ENCODE measurements around the gene SH3BP4. TPM values are rescaled to one million over a fixed set of nuclear protein-coding genes. Genes with fewer than 3 reads are reported as not detected.

SH3BP4 gene
- total RNA-seq, 1 experiment from 2014 or later, result 53.3 TPM

DNA sequence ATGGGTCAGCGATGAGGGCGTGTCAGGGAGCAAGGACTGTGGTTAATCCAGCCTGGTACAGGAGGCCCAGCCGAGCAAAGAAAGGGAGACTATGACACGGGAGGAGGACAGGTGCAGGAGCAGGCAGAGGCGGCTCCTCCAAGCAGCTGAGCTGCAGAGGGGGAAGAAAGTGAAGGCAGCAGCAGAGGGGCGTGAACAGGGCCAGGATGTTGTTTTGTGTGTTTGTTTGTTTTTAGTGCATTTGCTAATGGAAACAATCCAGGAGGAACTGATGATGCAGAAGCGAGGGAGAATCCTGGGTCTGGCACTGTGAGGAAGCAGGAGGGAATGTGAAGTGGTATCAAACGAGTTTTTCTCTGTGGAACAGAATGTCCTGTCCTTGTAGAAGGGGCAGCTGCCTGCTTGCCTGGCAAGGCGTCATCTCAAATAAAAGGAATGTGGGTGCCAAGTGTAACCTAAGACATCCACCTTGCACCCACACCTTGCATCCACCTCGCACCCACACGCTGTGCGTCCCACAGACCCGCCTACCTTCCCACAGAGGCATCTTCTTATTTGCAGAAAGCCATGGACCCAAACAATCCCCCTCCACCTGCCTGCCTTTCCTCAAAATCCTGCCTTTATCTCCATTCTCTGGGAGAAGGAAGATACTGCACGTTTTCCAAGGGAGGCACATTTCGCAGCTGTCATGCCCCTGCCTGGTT, 134.8 kb downstream of the SH3BP4 start:
- peak; percentile 58 for DNase-seq (ENCODE audit: low read depth)

DNA sequence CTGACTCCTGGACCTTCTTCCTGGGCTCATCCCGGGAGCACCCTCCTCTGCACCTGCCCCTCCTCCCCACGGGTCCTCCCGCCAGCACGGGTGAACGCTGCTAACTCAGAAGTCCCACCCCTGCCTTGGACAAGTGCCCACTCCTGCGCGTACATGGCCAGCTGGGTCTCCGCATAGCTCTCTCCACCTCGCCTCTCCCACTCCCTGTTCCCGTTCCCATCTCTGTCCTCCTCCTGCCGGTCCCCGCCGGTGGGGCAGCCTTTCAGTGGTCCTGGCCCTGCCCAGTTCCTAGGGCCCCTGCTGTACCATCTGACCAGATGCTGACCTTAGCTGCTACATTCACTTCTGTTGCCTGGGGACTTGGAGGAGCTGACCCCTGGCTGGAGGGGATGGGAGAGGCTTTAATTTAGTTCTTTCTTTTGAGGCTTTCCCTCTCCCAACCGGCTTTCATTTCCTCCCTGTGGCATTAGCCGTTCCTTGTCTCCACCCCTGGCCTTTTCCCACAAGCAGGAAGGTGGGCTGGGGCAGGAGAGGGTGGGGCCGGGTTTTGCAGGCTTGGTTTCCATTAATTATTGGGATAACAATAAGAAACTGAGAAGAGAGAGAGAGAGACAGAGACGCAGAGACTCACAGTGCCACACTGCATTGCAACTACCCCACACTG, 136.1 kb downstream of the SH3BP4 start:
- no peak for DNase-seq (ENCODE audit: low read depth)

- DNase-seq (ENCODE audit: low read depth), result no peak
Measured at GRCh38 chr2:235088496-235088921, 136.7 kb downstream of the SH3BP4 start.

- DNase-seq (ENCODE audit: low read depth), result no peak
Measured at GRCh38 chr2:235091421-235091820, 139.6 kb downstream of the SH3BP4 start.

DNA sequence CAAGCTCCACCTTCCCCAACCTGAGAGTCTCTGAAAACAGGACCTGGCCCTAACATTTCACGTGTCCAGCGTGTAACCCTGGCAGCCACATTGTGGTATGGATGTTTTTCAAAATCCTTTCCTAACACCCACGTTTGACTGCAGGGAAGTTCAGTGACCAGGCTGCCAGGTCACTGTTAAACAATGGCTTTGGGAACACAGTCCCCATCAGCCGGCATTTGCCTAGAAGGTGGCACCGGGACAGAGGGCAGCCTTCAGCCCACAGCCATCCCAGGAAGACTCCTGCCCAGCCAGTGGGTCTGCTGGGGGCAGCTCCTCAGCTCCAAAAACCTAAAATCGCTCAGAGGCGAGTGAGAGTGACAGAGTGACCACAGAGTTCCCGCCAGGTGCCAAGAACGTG, 140.2 kb downstream of the SH3BP4 start:
- no peak for DNase-seq (ENCODE audit: low read depth)

GRCh38 chr2:235092433-235093223, 140.8 kb downstream of the SH3BP4 start:
- DNase-seq (ENCODE audit: low read depth), result no peak

- DNase-seq (ENCODE audit: low read depth), result no peak
Measured at GRCh38 chr2:235094457-235094856, 142.6 kb downstream of the SH3BP4 start.

GRCh38 chr2:235095569-235095968, 143.8 kb downstream of the SH3BP4 start:
- peak; percentile 47 for DNase-seq (ENCODE audit: low read depth)

- no peak for DNase-seq (ENCODE audit: low read depth)
Measured at GRCh38 chr2:235096447-235096846, 144.6 kb downstream of the SH3BP4 start.

GRCh38 chr2:235097196-235097595, 145.4 kb downstream of the SH3BP4 start:
- no peak for DNase-seq (ENCODE audit: low read depth)

DNA sequence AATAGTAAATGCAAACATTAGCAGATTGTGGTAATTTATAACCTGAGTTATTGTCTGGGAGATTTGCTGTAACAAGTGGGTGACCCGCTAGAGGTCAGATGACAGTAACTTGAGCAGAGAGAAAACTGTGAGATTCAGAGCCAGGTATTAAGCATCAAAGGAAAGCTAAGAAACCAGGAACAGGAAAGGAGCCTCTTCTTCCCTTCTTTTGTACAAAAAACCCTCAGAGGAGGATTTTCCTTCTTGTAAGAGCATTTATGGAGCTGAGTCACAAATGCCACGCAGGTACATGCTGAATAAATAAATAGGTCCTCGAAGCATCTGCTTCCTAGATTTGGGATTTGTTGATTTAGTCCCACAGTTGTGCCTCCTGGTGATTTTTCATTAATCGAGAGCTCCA, 146.5 kb downstream of the SH3BP4 start:
- DNase-seq (ENCODE audit: low read depth), result no peak

- peak; percentile 50 for DNase-seq (ENCODE audit: low read depth)
Measured at GRCh38 chr2:235098736-235099494, 147.1 kb downstream of the SH3BP4 start.

DNA sequence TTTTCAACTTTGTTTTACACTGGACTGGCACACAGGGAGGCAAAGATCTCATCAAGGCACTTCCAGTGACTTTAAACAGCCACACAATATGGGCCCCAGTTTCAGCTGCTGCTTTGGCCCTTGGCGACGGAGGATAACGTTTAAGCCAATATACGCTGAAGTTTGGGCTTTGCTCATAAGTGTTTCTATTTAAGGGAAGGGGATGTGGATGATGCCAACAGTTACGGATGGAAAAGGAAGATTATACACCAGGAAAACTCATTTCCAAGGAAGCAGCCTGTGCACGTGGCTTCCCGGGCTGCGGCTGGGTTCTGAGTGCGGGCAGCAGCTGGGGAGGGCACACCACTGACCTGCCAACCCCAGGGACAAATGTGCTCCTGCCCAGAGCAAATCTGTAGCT, 151.1 kb downstream of the SH3BP4 start:
- no peak for DNase-seq (ENCODE audit: low read depth)

Data from LHCN-M2 (cell line).